OCI-LY3 (cell line): Measurements from ENCODE around the gene COIL.

ENCODE experiments used
- H2AFZ ChIP-seq: fragments of 200-600, 300-600 bp; shearing (Covaris generic); 2 replicates; pipeline ENCODE4 v1.6.0; 2014; ENCODE audit warnings: antibody characterized with exemption, low read depth, low read length
- H3K27ac ChIP-seq: fragments of 200-600, 300-600 bp; sonication (generic); 2 replicates; pipeline ENCODE4 v1.5.1; 2014; ENCODE audit warnings: mild to moderate bottlenecking, low read length, moderate library complexity, mixed read lengths
- H3K27me3 ChIP-seq: fragments of 200-600, 300-600 bp; sonication (generic); 2 replicates; pipeline ENCODE4 v1.6.1; 2014; ENCODE audit warnings: low read depth, low read length, mixed read lengths
- H3K36me3 ChIP-seq: fragments of 200-600, 300-600 bp; sonication (generic); replicated peaks from 2 replicates; pipeline ENCODE3; 2014; ENCODE audit warnings: low read depth, low read length, mixed read lengths
- H3K4me1 ChIP-seq: fragments of 300-600, 200-600 bp; sonication (generic); 2 replicates; pipeline ENCODE4 v1.6.1; 2014; ENCODE audit warnings: low read length, mixed read lengths
- H3K4me2 ChIP-seq: fragments of 200-600, 300-600 bp; sonication (generic); 2 replicates; pipeline ENCODE4 v1.6.1; 2014; ENCODE audit warnings: low read length, mixed read lengths
- H3K4me3 ChIP-seq: fragments of 300-600, 200-600 bp; sonication (generic); 2 replicates; pipeline ENCODE4 v1.5.1; 2014; ENCODE audit warnings: antibody characterized with exemption, mild to moderate bottlenecking, low read length, moderate library complexity
- H3K79me2 ChIP-seq: fragments of 300-600, 200-600 bp; shearing (Covaris generic); 2 replicates; pipeline ENCODE4 v1.6.1; 2014; ENCODE audit warnings: mild to moderate bottlenecking, low read length, mixed read lengths
- H3K9ac ChIP-seq: fragments of 300-600, 200-600 bp; shearing (Covaris generic); 2 replicates; pipeline ENCODE4 v1.6.0; 2014; ENCODE audit warnings: mild to moderate bottlenecking, low read length, moderate library complexity
- H3K9me3 ChIP-seq: fragments of 200-600, 300-600 bp; shearing (Covaris generic); 2 replicates; pipeline ENCODE4 v1.6.1; 2014; ENCODE audit warnings: low read length, mixed read lengths; ENCODE audit not compliant: insufficient read depth
- H4K20me1 ChIP-seq: fragments of 200-600, 300-600 bp; sonication (generic); 2 replicates; pipeline ENCODE4 v1.6.1; 2016; ENCODE audit warnings: low read length, mixed read lengths; ENCODE audit not compliant: insufficient read depth
- EZH2phosphoT487 ChIP-seq: fragments of 200-600 bp; shearing (Covaris generic); IDR thresholded peaks from 2 replicates; pipeline ENCODE4 v1.6.1; 2018; ENCODE audit warnings: antibody characterized with exemption, mixed run types, low read depth
- TF ChIP-seq, protein P1 (sequence below): fragments of 200-600, 300-600 bp; sonication (generic); IDR thresholded peaks from 2 replicates; pipeline ENCODE4 v1.5.1; 2014; ENCODE audit warnings: antibody characterized with exemption, low read length, low read depth

The COIL gene

DNA sequence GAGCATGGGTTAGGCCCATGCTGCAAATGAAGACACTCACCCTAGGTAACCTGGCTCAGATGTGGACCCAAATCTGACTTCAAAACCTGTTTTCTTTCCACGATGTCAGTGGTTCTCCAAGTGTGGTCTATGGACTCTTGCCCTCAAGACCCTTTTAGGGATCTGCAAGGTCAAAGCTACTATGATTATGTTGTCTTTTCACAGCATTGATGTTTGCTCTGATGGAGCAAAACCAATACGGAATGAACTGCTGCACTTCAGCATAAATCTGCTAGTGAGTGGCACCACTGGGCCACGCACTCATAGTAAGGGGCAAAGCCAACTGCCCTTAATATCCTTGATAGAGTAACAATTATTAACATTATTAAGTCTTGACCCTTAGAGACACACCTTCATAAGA, 25.4 kb downstream of the COIL start:
- Histone ChIP-seq H3K27me3 (no peaks in the 10 kb centered on the region), H2AFZ (no peak overlapping the region), H3K9ac (no peak overlapping the region), H3K4me3 (no peak overlapping the region), H4K20me1 (no peaks in the 10 kb centered on the region), H3K36me3 (peaks cover 54% of the 10 kb centered on the region), H3K4me2 (no peak overlapping the region), H3K9me3 (peaks cover 8% of the 10 kb centered on the region), H3K4me1 (peaks cover 19% of the 10 kb centered on the region), H3K79me2 (no peaks in the 10 kb centered on the region), H3K27ac (no peak overlapping the region)
- no peak for TF ChIP-seq EZH2phosphoT487
- TF ChIP-seq, protein P1, sequence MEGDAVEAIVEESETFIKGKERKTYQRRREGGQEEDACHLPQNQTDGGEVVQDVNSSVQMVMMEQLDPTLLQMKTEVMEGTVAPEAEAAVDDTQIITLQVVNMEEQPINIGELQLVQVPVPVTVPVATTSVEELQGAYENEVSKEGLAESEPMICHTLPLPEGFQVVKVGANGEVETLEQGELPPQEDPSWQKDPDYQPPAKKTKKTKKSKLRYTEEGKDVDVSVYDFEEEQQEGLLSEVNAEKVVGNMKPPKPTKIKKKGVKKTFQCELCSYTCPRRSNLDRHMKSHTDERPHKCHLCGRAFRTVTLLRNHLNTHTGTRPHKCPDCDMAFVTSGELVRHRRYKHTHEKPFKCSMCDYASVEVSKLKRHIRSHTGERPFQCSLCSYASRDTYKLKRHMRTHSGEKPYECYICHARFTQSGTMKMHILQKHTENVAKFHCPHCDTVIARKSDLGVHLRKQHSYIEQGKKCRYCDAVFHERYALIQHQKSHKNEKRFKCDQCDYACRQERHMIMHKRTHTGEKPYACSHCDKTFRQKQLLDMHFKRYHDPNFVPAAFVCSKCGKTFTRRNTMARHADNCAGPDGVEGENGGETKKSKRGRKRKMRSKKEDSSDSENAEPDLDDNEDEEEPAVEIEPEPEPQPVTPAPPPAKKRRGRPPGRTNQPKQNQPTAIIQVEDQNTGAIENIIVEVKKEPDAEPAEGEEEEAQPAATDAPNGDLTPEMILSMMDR: no peak

DNA sequence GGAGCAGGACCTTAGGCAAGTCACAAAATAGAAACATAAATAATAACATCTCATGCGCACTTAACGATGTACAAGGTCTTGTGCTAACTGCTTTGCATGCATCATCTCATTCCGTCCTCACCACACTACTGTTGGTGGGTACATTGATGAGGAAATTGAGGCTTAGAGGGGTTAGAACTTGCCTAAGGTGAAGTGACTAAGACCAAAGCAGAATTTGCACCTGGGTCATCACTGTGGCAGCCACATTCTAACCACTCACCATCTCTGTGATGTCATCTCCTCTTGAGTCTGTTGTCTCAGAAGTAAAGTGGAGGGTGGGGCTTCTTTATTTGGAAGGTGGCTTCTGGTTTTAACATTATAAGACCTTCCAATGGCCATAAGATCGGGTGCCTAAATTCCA, 26.6 kb downstream of the COIL start:
- H3K4me1 ChIP-seq: peaks cover 17% of the 10 kb centered on the region
- H3K4me3 ChIP-seq: no peak overlapping the region
- no peaks in the 10 kb centered on the region for H3K27me3 ChIP-seq
- no peak overlapping the region for H3K4me2 ChIP-seq
- no peaks in the 10 kb centered on the region for H3K79me2 ChIP-seq
- no peak overlapping the region for H2AFZ ChIP-seq
- H3K9me3 ChIP-seq: peaks cover 16% of the 10 kb centered on the region
- TF ChIP-seq, protein P1: no peak
- TF ChIP-seq EZH2phosphoT487: no peak
- H3K36me3 ChIP-seq: peaks cover 54% of the 10 kb centered on the region
- no peak overlapping the region for H3K27ac ChIP-seq
- no peak overlapping the region for H3K9ac ChIP-seq
- no peaks in the 10 kb centered on the region for H4K20me1 ChIP-seq

GRCh38 chr17:56933868-56934267, 27.0 kb downstream of the COIL start:
- Histone ChIP-seq H3K4me1 (peaks cover 15% of the 10 kb centered on the region), H3K27ac (no peak overlapping the region), H3K4me3 (no peak overlapping the region), H3K9ac (no peak overlapping the region), H3K9me3 (peaks cover 17% of the 10 kb centered on the region), H3K4me2 (no peak overlapping the region), H3K27me3 (no peaks in the 10 kb centered on the region), H4K20me1 (no peaks in the 10 kb centered on the region), H3K36me3 (peaks cover 51% of the 10 kb centered on the region), H2AFZ (no peak overlapping the region), H3K79me2 (no peaks in the 10 kb centered on the region)
- no peak for TF ChIP-seq EZH2phosphoT487

DNA sequence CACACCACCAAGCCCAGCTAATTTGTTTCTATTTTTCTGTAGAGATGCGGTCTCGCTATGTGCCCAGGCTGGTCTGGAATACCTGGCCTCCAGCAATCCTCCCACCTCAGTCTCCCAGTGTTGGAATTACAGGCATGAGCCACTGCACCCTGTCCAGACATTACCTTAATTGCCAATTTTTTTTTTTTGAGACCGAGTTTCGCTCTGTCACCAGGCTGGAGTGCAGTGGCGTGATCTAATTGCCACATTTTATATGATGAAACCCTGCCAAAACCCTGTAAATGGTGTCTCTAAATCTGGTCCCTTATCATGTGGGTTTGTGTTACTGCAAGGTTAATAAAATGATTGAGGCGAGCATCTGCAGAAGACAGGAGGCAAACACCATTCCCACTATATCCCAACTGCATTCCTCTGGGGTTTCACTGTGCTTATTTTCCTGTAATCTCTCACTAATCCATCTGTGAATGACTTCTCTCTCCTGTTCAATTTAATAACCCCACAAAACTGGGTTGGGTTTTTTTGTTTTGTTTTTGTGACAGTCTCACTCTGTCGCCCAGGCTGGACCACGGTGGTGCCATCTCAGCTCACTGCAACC, 27.6 kb downstream of the COIL start:
- Histone ChIP-seq H3K4me3 (no peak overlapping the region), H3K27ac (no peak overlapping the region), H3K36me3 (peaks cover 51% of the 10 kb centered on the region), H3K27me3 (no peaks in the 10 kb centered on the region), H3K4me2 (no peak overlapping the region), H4K20me1 (no peaks in the 10 kb centered on the region), H2AFZ (no peak overlapping the region), H3K79me2 (no peaks in the 10 kb centered on the region), H3K4me1 (peaks cover 8% of the 10 kb centered on the region), H3K9ac (no peak overlapping the region), H3K9me3 (peaks cover 20% of the 10 kb centered on the region)
- TF ChIP-seq, protein P1: no peak
- no peak for TF ChIP-seq EZH2phosphoT487
